B cell (primary cell): ENCODE results near the gene MOB3B.

ENCODE experiments used
- EZH2 ChIP-seq: IDR thresholded peaks from 2 replicates; pipeline ENCODE4 v1.6.1; 2012; ENCODE audit warnings: borderline replicate concordance, low read depth, mild to moderate bottlenecking, moderate library complexity, low read length; ENCODE audit not compliant: insufficient read depth, poor library complexity, severe bottlenecking
- TF ChIP-seq, protein P1 (sequence below): fragments of 200-600 bp; IDR thresholded peaks from one replicate; pipeline ENCODE4 v1.8.0; 2022; ENCODE audit warnings: antibody characterized with exemption, mild to moderate bottlenecking

DNA sequence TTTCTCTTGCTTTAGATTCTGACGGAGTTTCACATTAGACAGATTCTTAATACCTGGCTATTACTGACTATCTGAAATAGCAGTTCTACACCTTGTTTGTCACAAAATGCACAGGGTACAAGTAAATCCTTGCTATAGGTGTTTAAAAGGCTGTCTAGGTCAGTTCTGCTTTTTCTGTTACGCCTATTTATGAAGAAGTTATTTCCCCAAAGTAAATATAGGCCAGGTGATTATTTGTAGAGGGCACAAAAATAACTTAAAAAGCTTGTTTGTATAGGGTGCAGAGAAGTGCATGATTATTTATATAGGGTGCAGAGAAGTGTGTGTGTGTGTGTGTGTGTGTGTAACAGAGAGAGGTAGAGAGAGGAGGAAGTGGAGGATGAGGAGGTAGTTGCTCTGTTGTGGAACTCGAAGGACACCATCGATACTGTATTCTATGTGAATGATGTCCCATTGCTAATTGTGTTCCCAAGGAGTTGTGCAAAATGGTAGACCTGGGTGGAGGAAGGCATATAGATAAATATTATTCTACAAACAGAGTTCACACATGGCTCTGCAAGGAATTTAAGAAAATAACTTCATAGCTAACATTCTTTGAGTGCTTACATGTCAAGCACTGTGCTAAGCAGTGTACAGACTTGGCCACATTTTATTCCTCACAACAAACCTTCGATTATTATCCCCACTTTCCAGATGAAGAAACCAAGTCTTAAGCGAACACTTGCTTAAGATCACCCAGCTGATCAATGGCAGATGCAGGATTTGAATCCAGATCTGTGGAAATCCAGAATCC, 136.4 kb downstream of the MOB3B start:
- TF ChIP-seq, protein P1, sequence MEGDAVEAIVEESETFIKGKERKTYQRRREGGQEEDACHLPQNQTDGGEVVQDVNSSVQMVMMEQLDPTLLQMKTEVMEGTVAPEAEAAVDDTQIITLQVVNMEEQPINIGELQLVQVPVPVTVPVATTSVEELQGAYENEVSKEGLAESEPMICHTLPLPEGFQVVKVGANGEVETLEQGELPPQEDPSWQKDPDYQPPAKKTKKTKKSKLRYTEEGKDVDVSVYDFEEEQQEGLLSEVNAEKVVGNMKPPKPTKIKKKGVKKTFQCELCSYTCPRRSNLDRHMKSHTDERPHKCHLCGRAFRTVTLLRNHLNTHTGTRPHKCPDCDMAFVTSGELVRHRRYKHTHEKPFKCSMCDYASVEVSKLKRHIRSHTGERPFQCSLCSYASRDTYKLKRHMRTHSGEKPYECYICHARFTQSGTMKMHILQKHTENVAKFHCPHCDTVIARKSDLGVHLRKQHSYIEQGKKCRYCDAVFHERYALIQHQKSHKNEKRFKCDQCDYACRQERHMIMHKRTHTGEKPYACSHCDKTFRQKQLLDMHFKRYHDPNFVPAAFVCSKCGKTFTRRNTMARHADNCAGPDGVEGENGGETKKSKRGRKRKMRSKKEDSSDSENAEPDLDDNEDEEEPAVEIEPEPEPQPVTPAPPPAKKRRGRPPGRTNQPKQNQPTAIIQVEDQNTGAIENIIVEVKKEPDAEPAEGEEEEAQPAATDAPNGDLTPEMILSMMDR, result no peak
- no peak for TF ChIP-seq EZH2
